PC-3 (cell line): Measurements from ENCODE around the gene KRTAP10-11. TPM values are rescaled to one million over a fixed set of nuclear protein-coding genes. Genes with fewer than 3 reads are reported as not detected.

Source experiments
- ATAC-seq: fragments of 200-7000 bp; cut with Tn5 transposase; 2 replicates; pipeline ENCODE4 v1.9.1; 2020; ENCODE audit warnings: mild to moderate bottlenecking, moderate library complexity
- BruUV-seq: library from RNA; stranded (reverse); fragments of 400-500 nt; replicated peaks from 2 replicates; lab custom pipeline; 2021; lab: Mats Ljungman, UMichigan
- CTCF ChIA-PET: fragments of 300-600 bp; sonication (Branson Sonifier 250); formaldehyde crosslinking; loops from one replicate; lab custom pipeline; 2022; ENCODE audit warnings: antibody characterized with exemption; lab: Charles Lee
- POLR2A ChIA-PET: fragments of 300-600 bp; sonication (Branson Sonifier 250); formaldehyde crosslinking; loops from one replicate; lab custom pipeline; 2022; ENCODE audit warnings: antibody characterized with exemption; ENCODE audit not compliant: unreplicated experiment; lab: Charles Lee
- DNase-seq: peaks from one replicate; pipeline ENCODE4 v3.0.0-alpha.2; 2015
- H2AFZ ChIP-seq: fragments of 300-600 bp; sonication (generic); 2 replicates; pipeline ENCODE4 v1.6.0; 2016; ENCODE audit warnings: antibody characterized with exemption, low read length
- H3F3A ChIP-seq: fragments of 300-600 bp; sonication (generic); one replicate; pipeline ENCODE4 v1.6.0; 2017; ENCODE audit warnings: antibody characterized with exemption, low read length, control low read depth, mild to moderate bottlenecking; ENCODE audit not compliant: unreplicated experiment
- H3K27ac ChIP-seq: fragments of 300-600 bp; sonication (generic); 2 replicates; pipeline ENCODE4 v1.5.1; 2016; ENCODE audit warnings: mild to moderate bottlenecking, low read length
- H3K27me3 ChIP-seq: fragments of 300-600 bp; sonication (generic); 2 replicates; pipeline ENCODE4 v1.6.1; 2016; ENCODE audit warnings: low read length, mixed read lengths
- H3K36me3 ChIP-seq: fragments of 300-600 bp; sonication (generic); 2 replicates; pipeline ENCODE4 v1.6.1; 2016; ENCODE audit warnings: low read depth, mixed run types, low read length, mixed read lengths
- H3K4me1 ChIP-seq: fragments of 300-600 bp; sonication (generic); 2 replicates; pipeline ENCODE4 v1.5.1; 2016; ENCODE audit warnings: low read length; ENCODE audit not compliant: insufficient read depth
- H3K4me2 ChIP-seq: fragments of 300-600 bp; sonication (generic); 2 replicates; pipeline ENCODE4 v1.6.0; 2016; ENCODE audit warnings: low read length
- H3K4me3 ChIP-seq: fragments of 300-600 bp; sonication (generic); 2 replicates; pipeline ENCODE4 v1.5.1; 2016; ENCODE audit warnings: mild to moderate bottlenecking, low read length, mixed read lengths
- H3K79me2 ChIP-seq: fragments of 300-600 bp; sonication (generic); 2 replicates; pipeline ENCODE4 v1.6.1; 2017; ENCODE audit warnings: low read length, mixed read lengths
- H3K9ac ChIP-seq: fragments of 300-600 bp; sonication (generic); 2 replicates; pipeline ENCODE4 v1.6.0; 2016; ENCODE audit warnings: mild to moderate bottlenecking, low read length
- H3K9me2 ChIP-seq: fragments of 300-600 bp; sonication (generic); replicated peaks from 2 replicates; pipeline ENCODE4 v1.6.1; 2016; ENCODE audit warnings: mixed run types, low read length, mixed read lengths
- H3K9me3 ChIP-seq: fragments of 300-600 bp; sonication (generic); 2 replicates; pipeline ENCODE4 v1.6.1; 2016; ENCODE audit warnings: low read length, mixed read lengths
- H4K20me1 ChIP-seq: fragments of 300-600 bp; sonication (generic); 2 replicates; pipeline ENCODE4 v1.6.1; 2016; ENCODE audit warnings: low read length, mixed read lengths
- EZH2 ChIP-seq: fragments of 300-600 bp; sonication (generic); IDR thresholded peaks from one replicate; pipeline ENCODE4 v1.6.1; 2017; ENCODE audit warnings: antibody characterized with exemption, mild to moderate bottlenecking, low read length; ENCODE audit not compliant: unreplicated experiment
- EZH2phosphoT487 ChIP-seq: fragments of 300-600 bp; sonication (generic); IDR thresholded peaks from 2 replicates; pipeline ENCODE4 v1.6.1; 2018; ENCODE audit warnings: mild to moderate bottlenecking, antibody characterized with exemption, low read length, borderline replicate concordance
- intact Hi-C: fragments of 100-400 bp; cut with micrococcal nuclease; formaldehyde crosslinking; loops from 2 replicates; pipeline ENCODE4 v1.9.0; 2023
- total RNA-seq: library from RNA; depleted of rRNA; stranded (reverse); fragments of >200 nt; gene quantifications from 2 replicates; pipeline ENCODE4 v1.2.3, GENCODE V29; 2014
- TF ChIP-seq, protein P1 (sequence below): fragments of 300-600 bp; sonication (generic); conservative IDR thresholded peaks from 2 replicates; pipeline ENCODE4 v1.5.1; 2017; ENCODE audit warnings: antibody characterized with exemption, low read depth, mild to moderate bottlenecking, low read length

KRTAP10-11 gene
- total RNA-seq, 1 experiment from 2014 or later: not detected

GRCh38 chr21:44653656-44654575, 7.7 kb downstream of the KRTAP10-11 start:
- DNase-seq (no peak), ATAC-seq (no peak)
- Histone ChIP-seq H3K27ac (no peak overlapping the region), H3K9me3 (0 out of 2 replicates have a peak, but pooled peaks cover 5% of the 10 kb centered on the region), H4K20me1 (no peaks in the 10 kb centered on the region), H3K36me3 (no peaks in the 10 kb centered on the region), H3K9ac (no peak overlapping the region), H3K4me1 (no peaks in the 10 kb centered on the region), H3K4me3 (no peak overlapping the region), H3K4me2 (no peak overlapping the region), H3K9me2 (no peaks in the 10 kb centered on the region), H2AFZ (no peak overlapping the region), H3K27me3 (no peaks in the 10 kb centered on the region), H3K79me2 (no peaks in the 10 kb centered on the region), H3F3A (no peaks in the 10 kb centered on the region)
- TF ChIP-seq EZH2: no peak
- TF ChIP-seq, protein P1, sequence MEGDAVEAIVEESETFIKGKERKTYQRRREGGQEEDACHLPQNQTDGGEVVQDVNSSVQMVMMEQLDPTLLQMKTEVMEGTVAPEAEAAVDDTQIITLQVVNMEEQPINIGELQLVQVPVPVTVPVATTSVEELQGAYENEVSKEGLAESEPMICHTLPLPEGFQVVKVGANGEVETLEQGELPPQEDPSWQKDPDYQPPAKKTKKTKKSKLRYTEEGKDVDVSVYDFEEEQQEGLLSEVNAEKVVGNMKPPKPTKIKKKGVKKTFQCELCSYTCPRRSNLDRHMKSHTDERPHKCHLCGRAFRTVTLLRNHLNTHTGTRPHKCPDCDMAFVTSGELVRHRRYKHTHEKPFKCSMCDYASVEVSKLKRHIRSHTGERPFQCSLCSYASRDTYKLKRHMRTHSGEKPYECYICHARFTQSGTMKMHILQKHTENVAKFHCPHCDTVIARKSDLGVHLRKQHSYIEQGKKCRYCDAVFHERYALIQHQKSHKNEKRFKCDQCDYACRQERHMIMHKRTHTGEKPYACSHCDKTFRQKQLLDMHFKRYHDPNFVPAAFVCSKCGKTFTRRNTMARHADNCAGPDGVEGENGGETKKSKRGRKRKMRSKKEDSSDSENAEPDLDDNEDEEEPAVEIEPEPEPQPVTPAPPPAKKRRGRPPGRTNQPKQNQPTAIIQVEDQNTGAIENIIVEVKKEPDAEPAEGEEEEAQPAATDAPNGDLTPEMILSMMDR: no peak
- no peak for TF ChIP-seq EZH2phosphoT487
- no TSS peak for BruUV-seq
- CTCF ChIA-PET: no interaction called here
- POLR2A ChIA-PET: no interaction called here
- intact Hi-C loops: no loop called here

DNA sequence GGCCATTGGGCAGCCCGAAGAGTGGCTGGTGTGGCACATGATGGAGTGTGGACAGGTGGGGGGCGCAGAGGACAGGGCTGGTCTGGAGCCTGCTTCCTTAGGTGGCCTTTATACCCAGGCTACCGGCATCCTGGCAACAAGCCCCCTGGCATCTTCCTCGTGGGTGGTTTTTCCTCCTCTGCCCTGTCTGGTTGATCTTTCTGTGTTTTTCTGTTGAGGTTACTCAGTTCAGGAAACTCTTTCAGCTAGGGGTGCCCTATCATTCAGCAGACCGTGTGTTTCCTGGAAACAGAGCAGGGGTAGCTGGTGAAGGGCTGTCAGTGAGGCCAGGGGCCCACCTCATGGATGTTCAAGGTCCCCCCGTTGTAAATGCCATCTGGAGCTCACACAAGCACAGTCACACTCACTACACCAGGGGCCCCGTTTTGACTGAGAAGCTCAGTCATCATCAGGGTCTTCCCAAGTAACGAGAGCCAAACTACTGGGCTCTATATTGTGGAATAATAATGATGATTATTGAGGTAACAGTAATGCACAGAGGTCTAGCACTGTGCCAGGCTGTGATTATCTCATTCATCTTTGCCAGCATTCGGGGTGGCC, 8.5 kb downstream of the KRTAP10-11 start, which contains the start of gene KRTAP12-4:
KRTAP12-4 (minus strand) TSS at position 84 of the 600 bp plus-strand sequence; CDS start at position 39, 45 bp downstream.
- ATAC-seq (no peak), DNase-seq (no peak)
- Histone ChIP-seq H3K27ac (no peak within 1 kb of the TSS), H3K79me2 (no peaks in the 10 kb centered on the region), H3K9me2 (no peaks in the 10 kb centered on the region), H3K4me2 (no peak within 1 kb of the TSS), H4K20me1 (no peaks in the 10 kb centered on the region), H3K9me3 (0 out of 2 replicates have a peak, but pooled peaks cover 5% of the 10 kb centered on the region), H2AFZ (no peak within 1 kb of the TSS), H3K9ac (no peak within 1 kb of the TSS), H3K27me3 (no peaks in the 10 kb centered on the region), H3K36me3 (no peaks in the 10 kb centered on the region), H3K4me1 (no peaks in the 10 kb centered on the region), H3F3A (no peaks in the 10 kb centered on the region), H3K4me3 (no peak within 1 kb of the TSS)
- BruUV-seq: no TSS peak
- POLR2A ChIA-PET: no interaction called here
- intact Hi-C loops: no loop called here
- CTCF ChIA-PET: no interaction called here
- no peak for TF ChIP-seq EZH2
- TF ChIP-seq, protein P1: no peak
- no peak for TF ChIP-seq EZH2phosphoT487
